IMR-90 (cell line): Measurements from ENCODE around the gene DYNLT4. TPM values are rescaled to one million over a fixed set of nuclear protein-coding genes. Genes with fewer than 3 reads are reported as not detected.
"Not testable (repeated sequence)": the region's sequence is repeated elsewhere in the genome, so short reads cannot be mapped to it uniquely, and the experiment has no call there.

ENCODE experiments used
- ATAC-seq: fragments of 200-7000 bp; cut with Tn5 transposase; 2 replicates; pipeline ENCODE4 v1.9.1; 2020; ENCODE audit warnings: low read depth, mild to moderate bottlenecking, moderate library complexity
- BruUV-seq: library from RNA; stranded (reverse); fragments of 400-500 nt; replicated peaks from 2 replicates; lab custom pipeline; 2021; lab: Mats Ljungman, UMichigan
- CTCF ChIA-PET: fragments of 300-600 bp; formaldehyde crosslinking; extraction: SDS; loops from one replicate; lab custom pipeline; 2021; ENCODE audit warnings: antibody characterized with exemption; lab: Yijun Ruan, JAX
- POLR2A ChIA-PET: fragments of 300-600 bp; sonication (Branson Sonifier 250); formaldehyde crosslinking; loops from one replicate; lab custom pipeline; 2022; ENCODE audit warnings: antibody characterized with exemption; ENCODE audit not compliant: unreplicated experiment; lab: Charles Lee
- DNase-seq: peaks from one replicate; pipeline ENCODE4 v3.0.0; 2013
- H2AFZ ChIP-seq: replicated peaks from 2 replicates; pipeline ENCODE3; 2013; ENCODE audit warnings: low read length, mild to moderate bottlenecking; ENCODE audit not compliant: poor library complexity
- H2AK5ac ChIP-seq: 2 replicates; pipeline ENCODE4 v1.6.1; 2013; ENCODE audit warnings: low read depth, low read length, inconsistent platforms
- H2AK9ac ChIP-seq: replicated peaks from 2 replicates; pipeline ENCODE3; 2013; ENCODE audit warnings: mild to moderate bottlenecking, low read depth, low read length, moderate library complexity; ENCODE audit not compliant: poor library complexity
- H2BK120ac ChIP-seq: 2 replicates; pipeline ENCODE4 v1.6.1; 2013; ENCODE audit warnings: low read depth, low read length, inconsistent platforms
- H2BK15ac ChIP-seq: 3 replicates; pipeline ENCODE4 v1.6.1; 2013; ENCODE audit warnings: low read depth, low read length, inconsistent platforms
- H2BK20ac ChIP-seq: 2 replicates; pipeline ENCODE4 v1.6.1; 2013; ENCODE audit warnings: low read depth, mild to moderate bottlenecking, inconsistent platforms, low read length, moderate library complexity
- H2BK5ac ChIP-seq: 2 replicates; pipeline ENCODE4 v1.6.1; 2013; ENCODE audit warnings: mild to moderate bottlenecking, low read depth, low read length, inconsistent platforms; ENCODE audit not compliant: poor library complexity, severe bottlenecking
- H3K14ac ChIP-seq: replicated peaks from 2 replicates; pipeline ENCODE4 v1.6.1; 2013; ENCODE audit warnings: low read depth, low read length, inconsistent platforms
- H3K18ac ChIP-seq: 2 replicates; pipeline ENCODE4 v1.6.1; 2013; ENCODE audit warnings: low read depth, low read length, control low read depth
- H3K23ac ChIP-seq: 2 replicates; pipeline ENCODE4 v1.6.1; 2013; ENCODE audit warnings: low read depth, low read length, inconsistent platforms
- H3K27ac ChIP-seq: 2 replicates; pipeline ENCODE4 v1.5.1; 2013; ENCODE audit warnings: mild to moderate bottlenecking, control low read depth, low read length; ENCODE audit not compliant: insufficient read depth
- H3K27me3 ChIP-seq: 2 replicates; pipeline ENCODE4 v1.6.1; 2013; ENCODE audit warnings: low read length; ENCODE audit not compliant: control insufficient read depth, insufficient read depth
- H3K36me3 ChIP-seq: 2 replicates; pipeline ENCODE4 v1.6.1; 2013; ENCODE audit warnings: low read length, mixed read lengths; ENCODE audit not compliant: control insufficient read depth, insufficient read depth
- H3K4ac ChIP-seq: 2 replicates; pipeline ENCODE4 v1.6.1; 2013; ENCODE audit warnings: low read depth, low read length, inconsistent platforms
- H3K4me1 ChIP-seq: 2 replicates; pipeline ENCODE4 v1.6.1; 2013; ENCODE audit warnings: low read length, mixed read lengths; ENCODE audit not compliant: control insufficient read depth, insufficient read depth
- H3K4me2 ChIP-seq: 2 replicates; pipeline ENCODE4 v1.6.1; 2013; ENCODE audit warnings: low read depth, mild to moderate bottlenecking, control low read depth, low read length, moderate library complexity
- H3K4me3 ChIP-seq: 2 replicates; pipeline ENCODE4 v1.5.1; 2013; ENCODE audit warnings: low read depth, mild to moderate bottlenecking, control low read depth, low read length, moderate library complexity; ENCODE audit not compliant: insufficient read depth
- H3K56ac ChIP-seq: 2 replicates; pipeline ENCODE4 v1.6.1; 2013; ENCODE audit warnings: low read length, inconsistent platforms; ENCODE audit not compliant: insufficient read depth; ENCODE audit errors: extremely low read depth
- H3K79me1 ChIP-seq, 2 experiments: 2 replicates each; pipeline ENCODE4 v1.6.1; 2013; ENCODE audit warnings: low read length in 2 of 2, inconsistent platforms in 1 of 2, low read depth in 1 of 2
- H3K9ac ChIP-seq: 2 replicates; pipeline ENCODE4 v1.6.1; 2013; ENCODE audit warnings: low read depth, low read length, control low read depth
- H3K9me1 ChIP-seq: 2 replicates; pipeline ENCODE4 v1.6.1; 2013; ENCODE audit warnings: low read length, inconsistent platforms; ENCODE audit not compliant: insufficient read depth
- H3K9me3 ChIP-seq: 2 replicates; pipeline ENCODE4 v1.6.1; 2013; ENCODE audit warnings: low read length; ENCODE audit not compliant: control insufficient read depth, insufficient read depth
- H4K20me1 ChIP-seq: 2 replicates; pipeline ENCODE4 v1.6.1; 2013; ENCODE audit warnings: low read length, inconsistent platforms; ENCODE audit not compliant: insufficient read depth
- H4K5ac ChIP-seq: 2 replicates; pipeline ENCODE4 v1.6.1; 2013; ENCODE audit warnings: mild to moderate bottlenecking, low read depth, low read length, control low read depth
- H4K8ac ChIP-seq, 2 experiments: 2 replicates each; pipeline ENCODE4 v1.6.1; 2013; ENCODE audit warnings: low read depth in 2 of 2, low read length in 2 of 2, control low read depth in 1 of 2, inconsistent platforms in 1 of 2
- H4K91ac ChIP-seq: 2 replicates; pipeline ENCODE4 v1.6.1; 2013; ENCODE audit warnings: low read depth, low read length, inconsistent platforms; ENCODE audit not compliant: insufficient read depth
- WGBS, 2 experiments: methylation state at CpG; one replicate each; pipeline versions ENCODE4 v1.1.5 to v1.1.7; 2013; ENCODE audit warnings: missing lambda C conversion rate in 2 of 2; ENCODE audit not compliant: insufficient read length in 1 of 2; ENCODE audit errors: extremely low coverage in 2 of 2; 5-methylcytosine and 5-hydroxymethylcytosine counted together
- dilution Hi-C: fragments of 300-500 bp; cut with HindIII; formaldehyde crosslinking; loops from one replicate; pipeline ENCODE4 v1.14.3; 2018; ENCODE audit warnings: low sequenced_read_pairs; ENCODE audit not compliant: unreplicated experiment
- in situ Hi-C: fragments of 300-500 bp; cut with MboI; formaldehyde crosslinking; loops from 3 replicates; pipeline ENCODE4 v1.14.3; 2019; ENCODE audit warnings: low sequenced_read_pairs, inconsistent platforms, mixed read lengths
- intact Hi-C: fragments of 100-400 bp; cut with micrococcal nuclease; formaldehyde crosslinking; loops from 2 replicates; pipeline ENCODE4 v1.10.0; 2022
- polyA plus RNA-seq, 3 experiments: library from polyadenylated mRNA; depleted of rRNA; stranded (reverse); fragments of >200 nt; gene quantifications; 2 replicates each; pipeline ENCODE4 v1.2.3, GENCODE V29; 2012; ENCODE audit warnings: low replicate concordance in 1 of 3
- total RNA-seq: library from RNA; depleted of rRNA; stranded (reverse); fragments of >200 nt; gene quantifications from 2 replicates; pipeline ENCODE4 v1.2.3, GENCODE V29; 2012

DYNLT4 gene
- total and polyA plus RNA-seq, 2 of the 4 experiments (the other 2 are of a cell fraction) = not detected

GRCh38 chr1:44810762-44811105 lies 3.6 kb upstream of the DYNLT4 start:
- peak overlapping the region; percentile 31; the same call in 1 of the 3 replicates for H2BK15ac ChIP-seq
- peak overlapping the region; percentile 9 for H2AFZ ChIP-seq
- in situ Hi-C loops, H3K4me2 ChIP-seq, DNase-seq, H3K4me3 ChIP-seq, H3K9ac ChIP-seq, H2AK9ac ChIP-seq, intact Hi-C loops, H3K36me3 ChIP-seq, H3K27me3 ChIP-seq, POLR2A ChIA-PET, ATAC-seq, H4K20me1 ChIP-seq, BruUV-seq, dilution Hi-C loops, H3K9me3 ChIP-seq: not testable (repeated sequence)
- 100% methylated on average over 3 of the region's 4 CpGs; no CpG with 5 or more reads in 1 of the 2 experiments for WGBS, 2 experiments
- H3K4ac ChIP-seq = peak overlapping the region; percentile 100
- peak overlapping the region; percentile 3; the same call in 1 of the 2 replicates for H3K18ac ChIP-seq
- H4K8ac ChIP-seq = peak overlapping the region in 1 of 2 experiments; percentile 97; a peak in 3 of 4 replicates
- peak overlapping the region; percentile 98 for H3K23ac ChIP-seq
- H4K91ac ChIP-seq = peak overlapping the region; percentile 100
- peaks cover 60% of the 10 kb centered on the region for H3K4me1 ChIP-seq
- peak overlapping the region; percentile 73; the same call in 1 of the 2 replicates for H2BK20ac ChIP-seq
- H3K27ac ChIP-seq = peak overlapping the region; percentile 86
- CTCF ChIA-PET = interaction anchor here (0.7 kb wide), 1 partner anchor 9 kb away, joined by 3 read pairs; no protein-coding TSS in a partner anchor
- H3K14ac ChIP-seq = peak overlapping the region; percentile 98
- H2BK120ac ChIP-seq = peak overlapping the region; percentile 98
- H3K9me1 ChIP-seq = peaks cover 34% of the 10 kb centered on the region
- peak overlapping the region; percentile 37; the same call in 1 of the 2 replicates for H3K56ac ChIP-seq
- peak overlapping the region; percentile 100 for H2AK5ac ChIP-seq
- peak overlapping the region; percentile 96 for H2BK5ac ChIP-seq
- peak overlapping the region; percentile 27; the same call in 1 of the 2 replicates for H4K5ac ChIP-seq
- peaks cover 19 to 61% of the 10 kb centered on the region in 2 experiments for H3K79me1 ChIP-seq
